ENCODE results near the gene ROR2.

DNA sequence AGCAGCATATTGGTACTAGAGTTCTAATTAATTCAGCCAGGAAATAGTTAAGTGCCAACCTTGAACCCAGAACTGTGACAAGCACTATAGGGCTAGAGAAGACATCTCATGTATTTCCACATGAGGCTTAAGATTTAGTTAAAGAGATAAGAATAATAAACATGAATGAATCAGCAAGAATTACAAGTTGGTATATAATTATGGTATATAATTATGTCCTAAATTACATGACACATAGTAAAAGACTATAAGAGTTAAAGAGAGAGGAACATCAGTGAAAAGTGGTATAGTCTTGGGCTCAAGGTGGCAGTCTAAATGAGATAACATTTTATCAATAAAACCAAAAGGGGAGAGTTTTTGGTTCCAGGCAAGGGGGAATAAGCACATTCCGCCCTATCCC, 303.3 kb downstream of the ROR2 start:
- TF ChIP-seq, protein P1, sequence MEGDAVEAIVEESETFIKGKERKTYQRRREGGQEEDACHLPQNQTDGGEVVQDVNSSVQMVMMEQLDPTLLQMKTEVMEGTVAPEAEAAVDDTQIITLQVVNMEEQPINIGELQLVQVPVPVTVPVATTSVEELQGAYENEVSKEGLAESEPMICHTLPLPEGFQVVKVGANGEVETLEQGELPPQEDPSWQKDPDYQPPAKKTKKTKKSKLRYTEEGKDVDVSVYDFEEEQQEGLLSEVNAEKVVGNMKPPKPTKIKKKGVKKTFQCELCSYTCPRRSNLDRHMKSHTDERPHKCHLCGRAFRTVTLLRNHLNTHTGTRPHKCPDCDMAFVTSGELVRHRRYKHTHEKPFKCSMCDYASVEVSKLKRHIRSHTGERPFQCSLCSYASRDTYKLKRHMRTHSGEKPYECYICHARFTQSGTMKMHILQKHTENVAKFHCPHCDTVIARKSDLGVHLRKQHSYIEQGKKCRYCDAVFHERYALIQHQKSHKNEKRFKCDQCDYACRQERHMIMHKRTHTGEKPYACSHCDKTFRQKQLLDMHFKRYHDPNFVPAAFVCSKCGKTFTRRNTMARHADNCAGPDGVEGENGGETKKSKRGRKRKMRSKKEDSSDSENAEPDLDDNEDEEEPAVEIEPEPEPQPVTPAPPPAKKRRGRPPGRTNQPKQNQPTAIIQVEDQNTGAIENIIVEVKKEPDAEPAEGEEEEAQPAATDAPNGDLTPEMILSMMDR (IDR thresholded peaks at IDR 0.05), result no peak
- TF ChIP-seq POLR2A (IDR thresholded peaks at IDR 0.05), result no peak
- TF ChIP-seq POLR2AphosphoS5 (IDR thresholded peaks at IDR 0.05), result no peak
